ENCODE data around the gene JAGN1. TPM values are rescaled to one million over a fixed set of nuclear protein-coding genes. Genes with fewer than 3 reads are reported as not detected.

Gene JAGN1
- total RNA-seq, 6 experiments from 2014 or later: 23.9 to 28.7 (median 26.5) TPM

- Mint-ChIP-seq H3K4me3 (peak overlapping the region; percentile 88), H3K9me3 (no peaks in the 10 kb centered on the region), H3K27ac (0 out of 2 replicates have a peak overlapping the region, but pooled peaks have one; percentile 93), H3K4me1 (ENCODE audit: low read depth) (peaks cover 22% of the 10 kb centered on the region), H3K27me3 (ENCODE audit: insufficient read depth) (no peaks in the 10 kb centered on the region; the same call in 1 of the 2 replicates), H3K36me3 (ENCODE audit: low read depth) (no peaks in the 10 kb centered on the region)
- DNase-seq: no peak
- TF ChIP-seq CTCF (IDR thresholded peaks at IDR 0.05): no peak
Observed at GRCh38 chr3:9918261-9919038, 28.0 kb downstream of the JAGN1 start.

- Mint-ChIP-seq H3K27me3 (ENCODE audit: insufficient read depth) (no peaks in the 10 kb centered on the region; the same call in 1 of the 2 replicates), H3K4me1 (ENCODE audit: low read depth) (peaks cover 4% of the 10 kb centered on the region; the same call in 1 of the 2 replicates), H3K4me3 (no peak overlapping the region), H3K27ac (no peak overlapping the region), H3K36me3 (ENCODE audit: low read depth) (peaks cover 18% of the 10 kb centered on the region), H3K9me3 (no peaks in the 10 kb centered on the region)
- DNase-seq: no peak
- TF ChIP-seq CTCF (IDR thresholded peaks at IDR 0.05): no peak; the same call in 1 of the 2 replicates
Observed at GRCh38 chr3:9928158-9928557, 37.7 kb downstream of the JAGN1 start.

DNA sequence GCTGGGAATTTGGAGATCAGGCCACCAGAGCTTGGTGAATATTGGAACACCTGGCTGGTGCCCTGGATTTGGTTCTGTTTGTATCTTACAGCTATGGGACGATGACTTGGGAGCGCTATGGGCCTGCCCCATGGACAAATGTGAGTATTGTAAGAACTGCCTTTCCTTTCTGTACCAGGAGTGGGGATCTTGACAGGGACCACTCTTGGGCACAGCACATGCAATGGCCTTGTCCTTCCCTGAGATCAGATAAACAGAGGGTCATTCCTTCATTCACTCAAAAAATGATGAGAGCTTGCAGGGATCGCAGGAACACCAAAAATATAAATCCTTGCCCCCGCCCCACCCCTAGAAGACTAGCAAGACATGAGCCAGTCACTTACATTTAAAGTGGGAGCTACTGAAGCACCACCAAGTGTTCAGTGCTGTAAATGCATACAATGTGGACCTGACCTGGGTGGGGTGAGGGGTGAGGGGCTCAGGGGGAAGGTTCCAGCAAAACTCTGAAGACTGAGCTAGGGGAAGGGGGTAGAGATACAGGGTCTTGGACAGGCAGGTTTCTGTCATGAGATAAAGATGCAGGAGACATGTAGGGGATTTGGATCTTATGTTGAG is 40.5 kb downstream of the JAGN1 start:
- Mint-ChIP-seq H3K4me1 (ENCODE audit: low read depth) (peaks cover 22% of the 10 kb centered on the region), H3K27me3 (ENCODE audit: insufficient read depth) (no peaks in the 10 kb centered on the region; the same call in 1 of the 2 replicates), H3K27ac (no peak overlapping the region), H3K4me3 (no peak overlapping the region), H3K9me3 (no peaks in the 10 kb centered on the region), H3K36me3 (ENCODE audit: low read depth) (peaks cover 12% of the 10 kb centered on the region)
- peak; percentile 39; the same call in 1 of the 2 replicates for TF ChIP-seq CTCF (IDR thresholded peaks at IDR 0.05)
- no peak for DNase-seq

DNA sequence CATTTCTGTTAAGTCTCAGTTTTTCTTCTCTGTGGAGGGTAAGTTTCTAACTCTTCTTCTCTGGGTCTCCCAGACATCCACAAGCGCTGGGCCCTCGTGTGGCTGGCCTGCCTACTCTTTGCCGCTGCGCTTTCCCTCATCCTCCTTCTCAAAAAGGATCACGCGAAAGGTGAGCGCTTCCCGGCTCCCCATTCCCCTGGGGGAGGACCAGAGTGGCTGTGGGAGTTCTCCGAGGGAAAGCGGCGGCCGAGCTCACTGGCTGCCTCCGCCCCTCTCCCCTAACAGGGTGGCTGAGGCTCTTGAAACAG is 42.1 kb downstream of the JAGN1 start:
- H3K9me3 Mint-ChIP-seq: no peaks in the 10 kb centered on the region
- TF ChIP-seq CTCF (IDR thresholded peaks at IDR 0.05): no peak
- peak overlapping the region; percentile 63 for H3K27ac Mint-ChIP-seq
- peaks cover 22% of the 10 kb centered on the region for H3K4me1 Mint-ChIP-seq (ENCODE audit: low read depth)
- no peaks in the 10 kb centered on the region; the same call in 1 of the 2 replicates for H3K27me3 Mint-ChIP-seq (ENCODE audit: insufficient read depth)
- H3K4me3 Mint-ChIP-seq: peak overlapping the region; percentile 90
- peaks cover 12% of the 10 kb centered on the region for H3K36me3 Mint-ChIP-seq (ENCODE audit: low read depth)
- DNase-seq: no peak

DNA sequence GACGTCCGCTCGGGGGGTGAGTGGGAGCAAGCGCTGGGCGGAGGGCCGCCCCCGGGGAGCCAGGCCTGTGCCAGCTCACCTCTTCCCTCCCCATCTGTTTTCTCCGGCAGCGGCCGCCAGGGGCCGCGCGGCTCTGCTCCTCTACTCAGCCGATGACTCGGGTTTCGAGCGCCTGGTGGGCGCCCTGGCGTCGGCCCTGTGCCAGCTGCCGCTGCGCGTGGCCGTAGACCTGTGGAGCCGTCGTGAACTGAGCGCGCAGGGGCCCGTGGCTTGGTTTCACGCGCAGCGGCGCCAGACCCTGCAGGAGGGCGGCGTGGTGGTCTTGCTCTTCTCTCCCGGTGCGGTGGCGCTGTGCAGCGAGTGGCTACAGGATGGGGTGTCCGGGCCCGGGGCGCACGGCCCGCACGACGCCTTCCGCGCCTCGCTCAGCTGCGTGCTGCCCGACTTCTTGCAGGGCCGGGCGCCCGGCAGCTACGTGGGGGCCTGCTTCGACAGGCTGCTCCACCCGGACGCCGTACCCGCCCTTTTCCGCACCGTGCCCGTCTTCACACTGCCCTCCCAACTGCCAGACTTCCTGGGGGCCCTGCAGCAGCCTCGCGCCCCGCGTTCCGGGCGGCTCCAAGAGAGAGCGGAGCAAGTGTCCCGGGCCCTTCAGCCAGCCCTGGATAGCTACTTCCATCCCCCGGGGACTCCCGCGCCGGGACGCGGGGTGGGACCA is 42.6 kb downstream of the JAGN1 start:
- peak; percentile 77 for DNase-seq
- H3K27ac Mint-ChIP-seq: peak overlapping the region; percentile 89
- H3K36me3 Mint-ChIP-seq (ENCODE audit: low read depth): peaks cover 12% of the 10 kb centered on the region
- peaks cover 22% of the 10 kb centered on the region for H3K4me1 Mint-ChIP-seq (ENCODE audit: low read depth)
- peak overlapping the region; percentile 90 for H3K4me3 Mint-ChIP-seq
- no peaks in the 10 kb centered on the region; the same call in 1 of the 2 replicates for H3K27me3 Mint-ChIP-seq (ENCODE audit: insufficient read depth)
- TF ChIP-seq CTCF (IDR thresholded peaks at IDR 0.05): peak; percentile 89
- H3K9me3 Mint-ChIP-seq: no peaks in the 10 kb centered on the region

All from HFFc6 (cell line).